Measurements from ENCODE around the gene KRTAP5-1.
A peak's percentile ranks its signal among the peaks of the same experiment; 100 is the strongest.

Gene KRTAP5-1

GRCh38 chr11:1561955-1562354 is 23.1 kb downstream of the KRTAP5-1 start:
- no peak overlapping the region for H3K4me3 ChIP-seq (ENCODE audit: low read depth, low read length)

DNA sequence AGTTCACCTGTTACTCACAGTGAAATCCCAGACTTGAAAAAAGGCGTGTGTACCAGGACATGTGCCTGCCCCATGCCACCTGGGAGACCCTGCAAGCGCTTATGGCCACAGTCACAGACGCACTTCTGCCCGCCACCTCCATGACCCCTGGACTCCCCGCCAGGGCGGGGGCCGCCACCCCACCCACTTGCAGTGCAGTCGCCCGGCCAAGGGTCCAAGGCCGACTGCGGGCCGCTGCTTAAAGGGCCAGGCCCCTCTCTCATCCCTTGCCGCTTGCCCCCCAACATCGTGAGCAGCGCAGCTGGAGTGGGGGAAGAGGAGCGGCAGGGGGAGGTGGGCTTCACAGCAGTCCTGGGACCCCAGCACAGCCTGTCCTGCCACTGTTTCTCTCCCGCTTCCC is 23.8 kb downstream of the KRTAP5-1 start:
- no peak overlapping the region for H3K4me3 ChIP-seq (ENCODE audit: low read depth, low read length)

DNA sequence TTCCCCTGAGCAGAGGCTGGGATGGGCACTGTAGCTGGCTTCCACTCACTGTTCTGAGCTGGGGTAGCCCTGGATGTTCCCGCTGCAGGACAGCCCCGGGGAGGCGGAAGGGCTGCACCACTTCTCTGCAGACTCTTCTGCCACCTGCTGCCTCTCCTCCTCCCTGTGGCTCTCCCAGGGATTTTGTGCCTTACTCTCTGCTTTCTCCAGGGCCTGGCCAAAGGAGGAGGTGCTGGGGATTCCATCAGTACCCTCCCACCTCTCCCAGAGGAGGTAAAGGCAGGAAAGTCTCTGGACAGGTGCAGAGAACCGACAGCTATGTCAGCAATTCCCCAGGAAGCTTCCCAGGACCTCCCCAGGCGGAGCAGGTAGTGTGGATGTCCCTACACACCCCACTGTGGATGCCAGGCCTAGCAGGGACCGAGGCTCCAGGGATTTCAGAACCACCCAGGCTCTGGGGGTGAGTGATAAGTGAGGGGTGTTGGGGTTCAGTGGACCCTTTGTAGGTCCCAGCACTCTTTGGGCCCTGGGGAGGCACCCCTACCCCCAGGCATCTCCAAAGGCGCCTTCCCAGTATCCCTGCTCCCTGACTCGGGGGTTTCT is 24.3 kb downstream of the KRTAP5-1 start:
- no peak overlapping the region for H3K4me3 ChIP-seq (ENCODE audit: low read depth, low read length)

DNA sequence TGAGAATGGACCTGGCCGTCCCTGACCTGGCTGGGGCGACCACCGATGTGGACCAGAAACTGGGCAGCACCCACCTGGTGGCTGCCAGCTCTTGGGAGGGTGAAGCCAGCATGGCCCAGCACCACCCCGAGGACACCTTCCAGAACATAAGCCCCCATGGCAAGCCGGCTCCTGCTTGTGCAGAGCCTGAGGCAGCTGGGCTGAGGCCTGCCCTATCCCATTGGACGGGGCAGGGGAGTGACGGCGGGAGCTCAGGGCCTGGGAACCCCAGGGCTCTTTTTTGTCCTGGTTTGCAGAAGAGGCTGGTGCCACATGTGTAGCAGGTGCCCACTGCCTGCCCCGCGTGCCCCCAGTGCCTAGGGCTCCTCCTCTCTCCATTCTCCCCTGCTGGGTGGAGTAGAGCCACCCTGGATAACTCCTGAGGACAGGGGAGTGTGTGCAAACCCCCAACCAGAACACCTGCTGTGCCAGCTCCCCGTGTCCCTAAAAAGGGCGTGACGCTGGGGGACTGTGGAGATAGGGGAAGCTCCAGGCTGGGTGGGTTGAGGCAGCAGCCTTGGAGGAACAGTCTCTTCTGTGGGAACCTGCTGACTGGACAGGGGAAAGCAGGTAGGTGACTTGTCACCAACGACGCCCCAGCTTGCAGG is 25.0 kb downstream of the KRTAP5-1 start:
- H3K4me3 ChIP-seq (ENCODE audit: low read depth, low read length): no peak overlapping the region

DNA sequence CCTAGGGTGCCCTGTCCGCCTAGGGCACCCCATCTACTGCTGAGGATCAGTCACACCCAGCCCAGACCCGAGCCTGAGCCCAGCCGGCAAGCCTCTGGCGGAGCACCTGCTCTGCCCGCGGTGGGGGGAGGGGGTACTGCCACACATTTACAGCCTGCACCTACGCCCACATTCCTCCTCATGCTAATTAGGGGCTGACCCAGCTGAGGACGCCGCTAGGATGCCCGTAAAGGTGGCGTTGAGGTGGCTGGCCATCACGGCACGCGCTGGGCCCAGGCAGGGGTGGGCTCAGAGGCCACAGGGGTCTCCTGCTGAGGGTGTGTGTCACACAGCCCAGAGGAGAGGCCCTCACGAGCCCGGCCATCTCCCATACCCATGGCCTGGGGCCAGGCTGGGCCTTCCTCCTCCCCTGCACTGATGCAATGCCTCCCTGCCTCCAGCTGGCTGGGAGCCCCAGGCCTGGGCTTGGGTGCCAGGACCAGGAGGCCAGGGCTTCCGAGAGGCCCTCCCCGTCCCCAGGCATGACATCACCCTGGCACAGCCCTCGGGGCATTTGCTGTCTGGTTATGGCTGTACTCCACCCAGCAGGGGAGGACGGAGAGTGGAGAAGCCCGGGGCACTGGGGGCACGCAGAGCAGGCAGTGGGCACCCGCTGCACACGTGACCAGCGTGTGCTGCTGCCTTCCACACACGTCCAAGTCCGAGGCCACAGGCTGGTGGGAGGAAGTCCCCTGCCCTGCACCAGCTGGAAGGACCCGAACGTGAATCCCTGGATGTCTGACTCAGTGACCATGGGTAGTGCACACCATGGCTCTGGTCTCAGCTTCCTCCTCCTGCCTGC is 25.8 kb downstream of the KRTAP5-1 start:
- H3K4me3 ChIP-seq (ENCODE audit: low read depth, low read length): no peak overlapping the region

GRCh38 chr11:1558775-1559110 is 26.3 kb downstream of the KRTAP5-1 start:
- no peak overlapping the region for H3K4me3 ChIP-seq (ENCODE audit: low read depth, low read length)

GRCh38 chr11:1557904-1558774 is 26.9 kb downstream of the KRTAP5-1 start:
- no peak overlapping the region for H3K4me3 ChIP-seq (ENCODE audit: low read depth, low read length)

- no peak overlapping the region for H3K4me3 ChIP-seq (ENCODE audit: low read depth, low read length)
These were observed 27.8 kb downstream of the KRTAP5-1 start for GRCh38 chr11:1557051-1557884.

DNA sequence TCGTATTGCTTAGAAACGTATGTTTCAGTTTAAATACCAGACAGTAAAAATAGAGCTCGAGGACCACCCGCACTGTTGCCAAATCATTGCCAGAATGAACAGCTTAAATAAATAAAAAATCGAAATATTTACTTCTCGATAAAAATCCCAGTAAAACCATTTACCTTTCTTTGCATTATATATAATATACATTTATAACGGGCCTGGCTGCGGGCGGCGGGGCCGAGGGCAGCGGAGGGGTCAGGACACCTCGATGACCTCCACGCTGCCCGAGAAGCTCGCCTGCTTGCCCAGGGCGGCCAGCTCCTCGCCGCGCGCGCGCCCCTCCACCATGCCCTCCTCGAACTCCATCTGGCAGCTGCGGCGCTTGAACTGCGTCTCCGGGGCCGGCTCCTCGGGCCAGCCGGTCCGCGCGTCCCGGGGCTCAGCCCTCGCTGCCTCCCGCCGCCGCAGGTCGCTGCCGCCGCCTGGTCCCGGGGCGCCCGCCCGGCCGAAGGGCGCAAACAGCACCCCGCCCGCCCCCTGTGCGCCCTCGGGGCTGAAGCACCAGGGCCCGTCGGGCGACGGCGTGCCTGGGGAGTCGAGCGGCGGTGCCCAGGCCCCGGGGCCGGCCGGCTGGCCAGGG is 28.7 kb downstream of the KRTAP5-1 start:
- no peak overlapping the region for H3K4me3 ChIP-seq (ENCODE audit: low read depth, low read length)

GRCh38 chr11:1555713-1556153 is 29.4 kb downstream of the KRTAP5-1 start:
- no peak overlapping the region for H3K4me3 ChIP-seq (ENCODE audit: low read depth, low read length)

- H3K4me3 ChIP-seq (ENCODE audit: low read depth, low read length): no peak overlapping the region
These were observed 29.9 kb downstream of the KRTAP5-1 start for GRCh38 chr11:1554981-1555712.

GRCh38 chr11:1553808-1554594 is 31.1 kb downstream of the KRTAP5-1 start:
- no peak overlapping the region for H3K4me3 ChIP-seq (ENCODE audit: low read depth, low read length)

GRCh38 chr11:1549338-1550330 is 35.4 kb downstream of the KRTAP5-1 start:
- H3K4me3 ChIP-seq (ENCODE audit: low read depth, low read length): no peak overlapping the region

DNA sequence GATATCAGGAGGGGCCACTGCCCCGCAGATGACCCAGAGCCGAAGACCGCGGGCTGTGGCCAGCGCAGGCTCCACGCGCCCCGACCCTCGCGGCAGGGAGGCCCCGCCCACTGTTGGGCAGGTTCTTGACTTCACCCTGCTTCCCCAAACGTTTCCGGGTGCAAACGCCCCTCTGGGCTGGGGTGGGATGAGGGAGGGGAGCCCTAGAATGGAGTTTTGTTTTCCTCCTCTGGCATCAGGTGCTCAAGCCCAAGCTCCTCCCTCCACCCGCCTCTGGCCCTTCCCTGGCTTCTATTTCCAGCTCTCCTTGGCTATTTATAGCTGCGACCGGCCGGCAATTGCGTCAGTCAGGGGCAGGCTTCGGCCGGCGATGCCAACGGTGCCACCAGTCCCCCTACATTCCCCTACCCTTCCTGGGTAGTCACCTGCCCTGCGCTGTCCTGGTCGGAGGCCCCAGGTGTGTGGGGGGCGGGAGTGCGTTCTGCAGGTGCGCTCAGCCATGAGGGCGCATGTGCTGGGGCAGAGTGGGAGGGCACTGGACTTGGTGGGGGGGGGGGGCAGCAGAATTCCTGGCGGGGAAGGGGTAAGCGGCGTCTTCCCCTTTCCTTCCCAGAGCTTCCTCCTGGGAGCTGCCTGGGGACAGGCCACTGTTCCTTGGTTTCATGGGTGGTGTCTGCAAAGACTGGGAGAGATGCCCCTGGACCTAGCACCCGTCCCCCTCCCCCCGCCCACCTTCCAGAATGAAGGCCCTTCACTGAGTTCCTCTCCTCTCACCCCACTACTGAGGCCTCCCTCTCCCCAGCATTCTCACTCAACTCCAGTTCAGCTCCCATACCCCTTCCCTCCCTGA is 36.6 kb downstream of the KRTAP5-1 start:
- peak overlapping the region; percentile 20 for H3K4me3 ChIP-seq (ENCODE audit: low read depth, low read length)

- no peak overlapping the region for H3K4me3 ChIP-seq (ENCODE audit: low read depth, low read length)
These were observed 37.5 kb downstream of the KRTAP5-1 start for GRCh38 chr11:1547467-1548098.
